Naive thymus-derived CD8-positive, alpha-beta T cell (primary cell): ENCODE data around the gene CNEP1R1. TPM values are rescaled to one million over a fixed set of nuclear protein-coding genes. Genes with fewer than 3 reads are reported as not detected.

Experiments
- ATAC-seq, 2 donors: fragments of 150-1000 bp; cut with Tn5 transposase in 1 of 2; sonication (Bioruptor Pico), chemical (Tn5 transposase) in 1 of 2; 1 replicate in 1 of 2; 2 replicates in 1 of 2; pipeline ENCODE4 v1.10.0; 2021; ENCODE audit warnings: mild to moderate bottlenecking in 2 of 2, moderate library complexity in 2 of 2
- POLR2A ChIA-PET: fragments of 350-600 bp; sonication (Branson Sonifier 250); formaldehyde crosslinking; loops from one replicate; lab custom pipeline; 2021; ENCODE audit warnings: antibody characterized with exemption; lab: Charles Lee
- DNase-seq, 10 donors: peaks; one replicate each; pipeline versions ENCODE4 v3.0.0 to v3.0.0-alpha.2; 2020 to 2022
- H3K27ac Mint-ChIP-seq, 10 donors: one replicate each; pipeline ENCODE4 v1.8.0; 2020 to 2022; ENCODE audit warnings: mild to moderate bottlenecking in 10 of 10, mixed read lengths in 10 of 10, moderate library complexity in 4 of 10, inconsistent platforms in 1 of 10
- H3K27me3 Mint-ChIP-seq, 5 donors: one replicate each; pipeline ENCODE4 v1.8.0; 2021 to 2022; ENCODE audit warnings: mixed read lengths in 5 of 5
- H3K36me3 Mint-ChIP-seq, 3 donors: one replicate each; pipeline ENCODE4 v1.8.0; 2020 to 2022; ENCODE audit warnings: mixed read lengths in 3 of 3, mild to moderate bottlenecking in 2 of 3, inconsistent platforms in 1 of 3
- H3K4me1 Mint-ChIP-seq, 4 donors: one replicate each; pipeline ENCODE4 v1.8.0; 2021 to 2022; ENCODE audit warnings: mixed read lengths in 4 of 4
- H3K4me3 Mint-ChIP-seq, 10 donors: one replicate each; pipeline ENCODE4 v1.8.0; 2020 to 2022; ENCODE audit warnings: mild to moderate bottlenecking in 10 of 10, mixed read lengths in 10 of 10, moderate library complexity in 6 of 10, inconsistent platforms in 1 of 10
- H3K9me3 Mint-ChIP-seq, 9 donors: one replicate each; pipeline ENCODE4 v1.8.0; 2020 to 2022; ENCODE audit warnings: mixed read lengths in 9 of 9, mild to moderate bottlenecking in 3 of 9, inconsistent platforms in 1 of 9, moderate library complexity in 1 of 9
- polyA plus RNA-seq, 3 donors: library from polyadenylated mRNA; unstranded; fragments of 300-500 nt; fragmentation: Illumina TruSeq; gene quantifications; one replicate each; pipeline ENCODE4 v1.2.3, GENCODE V29; 2021
- total RNA-seq, 8 experiments: library from RNA in 2 of 8; stranded (reverse) in 2 of 8; gene quantifications; one replicate each; pipeline ENCODE4 v1.2.3 and lab custom pipeline; 2021 to 2026

CNEP1R1 gene
- total and polyA plus RNA-seq, 5 experiments from 2014 or later, result 10.8 to 32.7 (median 20.6) TPM

- Mint-ChIP-seq H3K27ac (peak overlapping the region; percentile 49 to 96 (median 90)), H3K4me3 (peak overlapping the region; percentile 85 to 95 (median 93)), H3K36me3 (peaks cover 0 to 39% (median 6%) of the 10 kb centered on the region in 3 donors), H3K4me1 (peaks cover 29 to 43% (median 40%) of the 10 kb centered on the region in 4 donors), H3K27me3 (no peaks in the 10 kb centered on the region), H3K9me3 (no peaks in the 10 kb centered on the region)
- ATAC-seq, result peak; percentile 15 to 47
- POLR2A ChIA-PET, result interaction anchor here (0.7 to 3.7 kb wide), 3 partner anchors 42 to 143 kb away, joined by 3 to 29 read pairs (median 26); partner anchors contain the start of genes CNEP1R1 and TENT4B
- DNase-seq, result peak in 7 of 10 donors; percentile 12 to 56 (median 41)
Measured at GRCh38 chr16:50067290-50067853, 42.3 kb downstream of the CNEP1R1 start.

- H3K4me3 Mint-ChIP-seq, result peak overlapping the region in 8 of 10 donors; percentile 19 to 94 (median 58)
- DNase-seq (no peak), ATAC-seq (no peak)
- H3K4me1 Mint-ChIP-seq, result peaks cover 31 to 48% (median 46%) of the 10 kb centered on the region in 4 donors
- POLR2A ChIA-PET, result no interaction called here
- peak overlapping the region in 8 of 10 donors; percentile 6 to 74 (median 52) for H3K27ac Mint-ChIP-seq
- H3K27me3 Mint-ChIP-seq, result no peaks in the 10 kb centered on the region
- H3K36me3 Mint-ChIP-seq, result peaks cover 0 to 50% (median 6%) of the 10 kb centered on the region in 3 donors
- H3K9me3 Mint-ChIP-seq, result no peaks in the 10 kb centered on the region
Measured at GRCh38 chr16:50068550-50068949, 43.5 kb downstream of the CNEP1R1 start.

- Mint-ChIP-seq H3K4me3 (no peak overlapping the region), H3K36me3 (peaks cover 0 to 51% (median 6%) of the 10 kb centered on the region in 3 donors), H3K27me3 (no peaks in the 10 kb centered on the region), H3K9me3 (no peaks in the 10 kb centered on the region), H3K4me1 (peaks cover 31 to 48% (median 46%) of the 10 kb centered on the region in 4 donors), H3K27ac (peak overlapping the region in 2 of 10 donors; percentile 54 to 58)
- no peak for ATAC-seq
- POLR2A ChIA-PET, result no interaction called here
- no peak for DNase-seq
Measured at GRCh38 chr16:50069060-50069459, 44.0 kb downstream of the CNEP1R1 start.

- ATAC-seq (no peak), DNase-seq (no peak)
- Mint-ChIP-seq H3K36me3 (peaks cover 0 to 63% (median 6%) of the 10 kb centered on the region in 3 donors), H3K4me3 (no peak overlapping the region), H3K27me3 (no peaks in the 10 kb centered on the region), H3K9me3 (no peaks in the 10 kb centered on the region), H3K27ac (peak overlapping the region in 4 of 10 donors; percentile 35 to 91 (median 62)), H3K4me1 (peaks cover 29 to 46% (median 43%) of the 10 kb centered on the region in 4 donors)
- POLR2A ChIA-PET, result no interaction called here
Measured at GRCh38 chr16:50071075-50071671, 46.1 kb downstream of the CNEP1R1 start.

- no peak for ATAC-seq
- H3K36me3 Mint-ChIP-seq, result peaks cover 0 to 75% (median 11%) of the 10 kb centered on the region in 3 donors
- peaks cover 18 to 33% (median 33%) of the 10 kb centered on the region in 4 donors for H3K4me1 Mint-ChIP-seq
- no peak for DNase-seq
- H3K27ac Mint-ChIP-seq, result peak overlapping the region in 2 of 10 donors; percentile 6 to 38
- POLR2A ChIA-PET, result no interaction called here
- H3K9me3 Mint-ChIP-seq, result no peaks in the 10 kb centered on the region
- no peak overlapping the region for H3K4me3 Mint-ChIP-seq
- no peaks in the 10 kb centered on the region for H3K27me3 Mint-ChIP-seq
Measured at GRCh38 chr16:50072730-50073129, 47.7 kb downstream of the CNEP1R1 start.

GRCh38 chr16:50079397-50080140, 54.5 kb downstream of the CNEP1R1 start:
- peaks cover 6 to 82% (median 25%) of the 10 kb centered on the region in 3 donors for H3K36me3 Mint-ChIP-seq
- H3K4me1 Mint-ChIP-seq, result peaks cover 8 to 33% (median 19%) of the 10 kb centered on the region in 4 donors
- peak overlapping the region in 1 of 10 donors; percentile 26 for H3K4me3 Mint-ChIP-seq
- ATAC-seq, result no peak
- H3K27me3 Mint-ChIP-seq, result no peaks in the 10 kb centered on the region
- POLR2A ChIA-PET, result no interaction called here
- H3K9me3 Mint-ChIP-seq, result no peaks in the 10 kb centered on the region
- H3K27ac Mint-ChIP-seq, result peak overlapping the region in 6 of 10 donors; percentile 3 to 86 (median 56)
- no peak for DNase-seq

- ATAC-seq, result peak; percentile 49 to 77
- Mint-ChIP-seq H3K27ac (peak overlapping the region; percentile 83 to 95 (median 90)), H3K4me1 (peaks cover 9 to 30% (median 19%) of the 10 kb centered on the region in 4 donors), H3K4me3 (peak overlapping the region in 9 of 10 donors; percentile 9 to 79 (median 69)), H3K36me3 (peaks cover 10 to 84% (median 39%) of the 10 kb centered on the region in 3 donors), H3K27me3 (no peaks in the 10 kb centered on the region), H3K9me3 (no peaks in the 10 kb centered on the region)
- POLR2A ChIA-PET, result no interaction called here
- peak in 3 of 10 donors; percentile 20 to 54 (median 52) for DNase-seq
Measured at GRCh38 chr16:50081428-50082018, 56.5 kb downstream of the CNEP1R1 start.

GRCh38 chr16:50083996-50084395, 59.0 kb downstream of the CNEP1R1 start:
- Mint-ChIP-seq H3K27me3 (no peaks in the 10 kb centered on the region), H3K27ac (no peak overlapping the region), H3K36me3 (peaks cover 10 to 79% (median 36%) of the 10 kb centered on the region in 3 donors), H3K4me1 (peaks cover 9 to 27% (median 19%) of the 10 kb centered on the region in 4 donors), H3K9me3 (no peaks in the 10 kb centered on the region), H3K4me3 (no peak overlapping the region)
- ATAC-seq, result no peak
- POLR2A ChIA-PET, result interaction anchor here (0.5 kb wide), 1 partner anchor 45 kb away, joined by 3 read pairs; no protein-coding TSS in a partner anchor
- DNase-seq, result no peak

- DNase-seq, result no peak
- H3K27me3 Mint-ChIP-seq, result no peaks in the 10 kb centered on the region
- POLR2A ChIA-PET, result no interaction called here
- H3K4me1 Mint-ChIP-seq, result peaks cover 7 to 12% (median 10%) of the 10 kb centered on the region in 4 donors
- peaks cover 6 to 76% (median 29%) of the 10 kb centered on the region in 3 donors for H3K36me3 Mint-ChIP-seq
- H3K27ac Mint-ChIP-seq, result no peak overlapping the region
- no peak overlapping the region for H3K4me3 Mint-ChIP-seq
- H3K9me3 Mint-ChIP-seq, result no peaks in the 10 kb centered on the region
- ATAC-seq, result no peak
Measured at GRCh38 chr16:50086176-50086575, 61.2 kb downstream of the CNEP1R1 start.

Other genes starting within 250 kb of the CNEP1R1 start
- gene ZNF423, start 169.1 kb upstream of the CNEP1R1 start, total RNA-seq, result not detected
- not detected for gene ZNF423, start 169.1 kb upstream of the CNEP1R1 start, polyA plus RNA-seq
- gene HEATR3, start 40.7 kb downstream of the CNEP1R1 start, total RNA-seq, result 10 to 100 TPM; 20.7 to 23.3 TPM
- gene HEATR3, start 40.7 kb downstream of the CNEP1R1 start, polyA plus RNA-seq, result 1 to 10 TPM; 5.5 to 6.7 (median 5.6) TPM
- gene TENT4B, start 128.1 kb downstream of the CNEP1R1 start, total RNA-seq, result 10 to 100 TPM; 26.0 to 27.0 TPM
- 1 to 10 TPM; 5.3 to 8.3 (median 6.6) TPM for gene TENT4B, start 128.1 kb downstream of the CNEP1R1 start, polyA plus RNA-seq
- gene ADCY7, start 241.3 kb downstream of the CNEP1R1 start, total RNA-seq, result 100 to 1,000 TPM; 133 to 135 TPM
- 10 to 100 TPM; 60.1 to 72.8 (median 64.6) TPM for gene ADCY7, start 241.3 kb downstream of the CNEP1R1 start, polyA plus RNA-seq